Mucosa of descending colon (tissue), 3 donors: ENCODE data around the gene NCKAP5L. TPM values are rescaled to one million over a fixed set of nuclear protein-coding genes. Genes with fewer than 3 reads are reported as not detected.
A peak's percentile ranks its signal among the peaks of the same experiment; 100 is the strongest.

ENCODE experiments used
- ATAC-seq: fragments of 200-7000 bp; cut with Tn5 transposase; one replicate; pipeline ENCODE4 v1.9.1; 2020; ENCODE audit warnings: mild to moderate bottlenecking, moderate library complexity
- DNase-seq, 3 donors: peaks; one replicate each; pipeline ENCODE4 v3.0.0-alpha.2; 2020
- H3K36me3 ChIP-seq: fragments of 200-600 bp; one replicate; pipeline ENCODE4 v1.8.0; 2021; ENCODE audit warnings: low read depth, mild to moderate bottlenecking
- H3K4me1 ChIP-seq: fragments of 200-600 bp; one replicate; pipeline ENCODE4 v1.8.0; 2021; ENCODE audit warnings: low read depth, mild to moderate bottlenecking
- H3K4me3 ChIP-seq: fragments of 200-600 bp; one replicate; pipeline ENCODE4 v1.8.0; 2021; ENCODE audit warnings: mild to moderate bottlenecking
- H3K9me3 ChIP-seq: fragments of 200-600 bp; one replicate; pipeline ENCODE4 v1.8.0; 2021; ENCODE audit warnings: mild to moderate bottlenecking
- intact Hi-C, 2 donors: fragments of 100-400 bp; cut with DNase I in 1 of 2; cut with micrococcal nuclease in 1 of 2; formaldehyde crosslinking; loops; one replicate each; pipeline versions ENCODE4 v1.11.0 to v1.11.1; 2022; cut with DNase I, micrococcal nuclease
- total RNA-seq, 3 donors: library from RNA; stranded (reverse); fragmentation: NEBNext Ultra II Directional in 2 of 3; extraction: Animal tissue kit (Norgen Biotek cat#: 25700) in 2 of 3; gene quantifications; one replicate each; pipeline versions ENCODE4 v1.2.1 to v1.2.4, GENCODE V29; 2021 to 2023
- TF ChIP-seq, protein P1 (sequence below): fragments of 200-600 bp; IDR thresholded peaks from one replicate; pipeline ENCODE4 v1.8.0; 2022; ENCODE audit warnings: antibody characterized with exemption, mild to moderate bottlenecking
- donor health status: DM: no; HTN: no; CAD: no; lungs with moderate emphysema.
- donor health status: DM: no; HTN: no; CAD: no.
- donor health status: DM: no; HTN: yes; CAD: no.

NCKAP5L gene
- total RNA-seq, 3 donors from 2014 or later, result 2.5 to 17.7 (median 4.7) TPM

GRCh38 chr12:49762468-49762847 is 65.8 kb downstream of the NCKAP5L start:
- Histone ChIP-seq H3K36me3 (peaks cover 29% of the 10 kb centered on the region), H3K4me3 (no peak overlapping the region), H3K9me3 (no peaks in the 10 kb centered on the region), H3K4me1 (peaks cover 6% of the 10 kb centered on the region)
- TF ChIP-seq, protein P1, sequence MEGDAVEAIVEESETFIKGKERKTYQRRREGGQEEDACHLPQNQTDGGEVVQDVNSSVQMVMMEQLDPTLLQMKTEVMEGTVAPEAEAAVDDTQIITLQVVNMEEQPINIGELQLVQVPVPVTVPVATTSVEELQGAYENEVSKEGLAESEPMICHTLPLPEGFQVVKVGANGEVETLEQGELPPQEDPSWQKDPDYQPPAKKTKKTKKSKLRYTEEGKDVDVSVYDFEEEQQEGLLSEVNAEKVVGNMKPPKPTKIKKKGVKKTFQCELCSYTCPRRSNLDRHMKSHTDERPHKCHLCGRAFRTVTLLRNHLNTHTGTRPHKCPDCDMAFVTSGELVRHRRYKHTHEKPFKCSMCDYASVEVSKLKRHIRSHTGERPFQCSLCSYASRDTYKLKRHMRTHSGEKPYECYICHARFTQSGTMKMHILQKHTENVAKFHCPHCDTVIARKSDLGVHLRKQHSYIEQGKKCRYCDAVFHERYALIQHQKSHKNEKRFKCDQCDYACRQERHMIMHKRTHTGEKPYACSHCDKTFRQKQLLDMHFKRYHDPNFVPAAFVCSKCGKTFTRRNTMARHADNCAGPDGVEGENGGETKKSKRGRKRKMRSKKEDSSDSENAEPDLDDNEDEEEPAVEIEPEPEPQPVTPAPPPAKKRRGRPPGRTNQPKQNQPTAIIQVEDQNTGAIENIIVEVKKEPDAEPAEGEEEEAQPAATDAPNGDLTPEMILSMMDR, result no peak
- intact Hi-C loops, result no loop called here
- ATAC-seq (no peak), DNase-seq (no peak)

- Histone ChIP-seq H3K9me3 (no peaks in the 10 kb centered on the region), H3K4me3 (no peak overlapping the region), H3K36me3 (peaks cover 29% of the 10 kb centered on the region), H3K4me1 (peaks cover 6% of the 10 kb centered on the region)
- no peak for ATAC-seq
- intact Hi-C loops, result no loop called here
- no peak for DNase-seq
- TF ChIP-seq, protein P1, result no peak
These were observed 66.3 kb downstream of the NCKAP5L start for GRCh38 chr12:49761677-49762467.

DNA sequence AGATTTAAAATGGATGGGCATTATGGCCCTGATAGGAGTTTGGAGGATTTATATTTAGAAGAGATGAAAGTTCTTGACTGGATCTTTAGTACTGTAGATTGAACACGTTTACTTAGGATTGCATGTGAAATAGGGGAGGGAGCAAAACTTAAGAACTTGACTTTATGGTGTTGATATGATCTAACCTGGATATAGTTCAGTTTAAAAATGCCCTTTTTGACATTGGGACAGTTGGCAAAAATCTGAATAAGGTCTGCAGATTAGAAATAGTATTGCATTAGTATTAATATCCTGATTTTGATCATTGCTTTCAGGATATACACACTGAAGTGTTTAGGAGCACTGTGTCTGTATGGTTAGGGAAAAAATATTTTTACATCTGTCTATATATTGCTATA is 77.2 kb downstream of the NCKAP5L start:
- TF ChIP-seq, protein P1, result no peak
- no peak for ATAC-seq
- H3K4me1 ChIP-seq, result peaks cover 18% of the 10 kb centered on the region
- H3K9me3 ChIP-seq, result no peaks in the 10 kb centered on the region
- peaks cover 9% of the 10 kb centered on the region for H3K36me3 ChIP-seq
- H3K4me3 ChIP-seq, result no peak overlapping the region
- intact Hi-C loops, result no loop called here
- DNase-seq, result no peak

DNA sequence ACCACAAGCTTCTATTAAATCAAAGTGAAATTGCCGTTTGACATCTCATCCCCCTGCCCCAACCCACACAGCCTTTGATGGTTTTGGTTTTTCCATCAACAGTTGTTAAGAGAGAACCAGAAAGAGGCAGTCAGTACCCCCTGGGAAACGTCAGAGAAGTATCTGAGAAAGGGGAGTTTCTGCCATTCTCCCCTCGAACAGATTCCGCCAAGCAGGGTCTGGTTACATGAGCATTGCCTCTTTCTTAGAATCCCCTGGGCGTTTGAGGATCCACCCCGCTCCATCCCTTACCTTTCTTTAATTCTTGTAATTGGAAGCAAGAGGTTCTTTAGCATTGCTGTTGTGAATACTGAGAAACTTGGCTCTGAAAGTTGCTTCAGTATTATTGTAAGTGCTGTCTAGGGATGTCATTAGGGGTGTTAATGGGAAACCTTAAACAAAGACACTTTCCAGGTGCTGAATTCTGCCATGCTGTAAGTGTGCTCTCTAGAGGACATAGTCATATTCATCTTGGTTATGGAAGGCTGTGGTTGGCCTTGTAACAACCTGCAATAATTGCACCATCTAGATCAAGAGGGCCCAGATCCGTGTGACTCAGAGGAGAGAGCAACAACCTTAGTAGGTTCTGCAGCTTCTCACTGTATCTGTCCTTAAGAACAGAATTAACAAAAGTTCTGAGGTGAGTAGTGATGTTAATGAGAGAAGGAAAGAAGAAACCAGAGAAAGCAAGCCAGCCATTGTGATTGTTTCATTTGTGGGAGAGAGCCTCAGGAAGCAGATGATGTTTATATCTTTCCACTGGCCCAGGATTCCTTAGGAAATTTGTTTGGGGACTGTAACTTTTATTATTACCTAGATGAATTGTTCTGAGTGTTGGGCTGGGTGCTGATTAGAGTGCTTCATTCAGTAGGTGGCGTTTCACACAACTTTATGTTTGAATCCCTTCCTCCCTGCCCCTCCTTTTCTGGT is 77.9 kb downstream of the NCKAP5L start:
- Histone ChIP-seq H3K4me1 (peaks cover 18% of the 10 kb centered on the region), H3K4me3 (no peak overlapping the region), H3K9me3 (no peaks in the 10 kb centered on the region), H3K36me3 (peaks cover 3% of the 10 kb centered on the region)
- intact Hi-C loops, result no loop called here
- DNase-seq (no peak), ATAC-seq (peak; percentile 88)
- TF ChIP-seq, protein P1, result no peak

DNA sequence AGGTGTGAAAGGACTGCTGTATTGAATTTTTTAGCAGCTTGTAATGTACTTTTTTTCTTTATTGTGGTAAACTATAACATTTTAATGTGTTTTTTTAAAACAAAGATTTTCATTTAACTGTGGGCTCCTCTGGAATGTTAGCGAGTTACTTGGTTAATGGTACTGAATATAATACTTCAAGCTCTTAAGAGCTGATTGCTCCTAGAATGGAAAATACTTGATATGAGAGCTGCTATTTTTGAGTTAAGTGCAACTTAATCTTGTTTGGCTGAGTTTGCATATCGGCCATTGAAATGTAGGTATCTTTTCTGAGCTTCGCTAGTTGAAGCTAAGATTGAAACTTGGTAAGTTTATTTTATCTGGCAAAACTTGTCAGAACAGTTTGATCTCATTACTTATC is 79.4 kb downstream of the NCKAP5L start:
- ATAC-seq, result no peak

More for the DNA sequence above, 79.4 kb downstream of the NCKAP5L start:
- TF ChIP-seq, protein P1, result no peak
- intact Hi-C loops, result no loop called here
- peaks cover 21% of the 10 kb centered on the region for H3K4me1 ChIP-seq
- H3K36me3 ChIP-seq, result no peaks in the 10 kb centered on the region
- no peaks in the 10 kb centered on the region for H3K9me3 ChIP-seq
- DNase-seq, result no peak
- no peak overlapping the region for H3K4me3 ChIP-seq
